GM18511 (cell line): ENCODE data around the gene CACNA1E.
A peak's percentile ranks its signal among the peaks of the same experiment; 100 is the strongest.

Experiments used
- ATAC-seq: cut with Tn5 transposase; IDR thresholded peaks from one replicate; pipeline ENCODE4 v1.9.1; 2021; ENCODE audit warnings: mild to moderate bottlenecking, moderate library complexity; ENCODE audit not compliant: unreplicated experiment

Gene CACNA1E

DNA sequence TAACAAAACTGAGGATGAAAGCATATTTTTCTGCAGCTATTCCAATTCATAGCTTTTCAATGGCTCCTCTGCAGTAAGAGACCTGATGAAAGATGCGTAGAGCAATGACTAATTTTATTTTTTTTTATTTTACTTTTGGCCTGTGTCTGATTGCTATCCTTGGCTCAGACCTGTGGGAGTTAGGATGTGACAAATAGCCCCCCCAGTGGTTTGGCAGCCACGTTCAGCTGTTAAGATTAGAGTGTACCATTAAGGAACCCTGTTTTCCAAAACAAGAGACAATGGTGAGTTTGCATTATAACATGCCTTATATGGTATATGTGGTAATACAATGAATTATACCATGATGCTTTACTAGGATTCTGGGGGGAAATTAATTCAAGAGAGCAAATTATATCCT, 264.7 kb downstream of the CACNA1E start:
- no peak for ATAC-seq

DNA sequence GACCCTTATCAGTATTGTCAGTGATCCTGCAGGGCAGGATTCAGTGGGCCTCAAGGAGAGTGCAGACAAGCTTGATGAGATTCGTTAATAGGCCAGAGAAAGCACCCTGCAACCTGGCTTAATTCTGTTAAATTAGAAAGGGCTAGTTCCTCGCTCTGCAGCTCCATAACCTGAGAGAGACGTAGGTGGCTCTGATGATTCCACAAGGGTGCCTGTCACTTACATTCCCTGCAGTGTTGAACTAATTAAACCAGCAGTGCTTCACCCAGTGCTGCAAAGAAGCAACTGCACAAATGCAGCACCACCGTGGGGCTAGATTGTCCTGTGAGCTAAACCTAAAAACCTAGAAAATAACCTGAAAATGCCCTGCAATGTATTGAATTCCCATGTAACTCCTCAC, 270.8 kb downstream of the CACNA1E start:
- no peak for ATAC-seq

DNA sequence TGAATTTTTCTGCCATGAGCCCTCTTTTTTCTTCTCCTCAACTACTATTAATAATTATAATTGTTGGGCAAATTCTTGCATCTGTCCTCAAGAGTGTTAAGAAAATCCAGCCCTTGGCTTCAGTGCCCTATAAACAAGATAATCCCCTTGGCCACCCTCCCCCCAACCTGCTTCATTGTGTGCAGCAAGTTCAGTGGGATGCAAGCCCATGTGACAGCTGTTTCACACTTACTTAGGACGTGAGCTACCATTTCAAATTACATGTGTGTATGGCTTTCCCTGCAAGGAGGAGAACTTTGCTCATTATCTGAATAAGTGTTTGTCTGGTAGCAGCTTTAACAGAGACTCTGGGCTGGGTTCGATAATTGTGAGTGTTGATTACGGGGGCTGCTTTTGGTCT, 276.2 kb downstream of the CACNA1E start:
- no peak for ATAC-seq

DNA sequence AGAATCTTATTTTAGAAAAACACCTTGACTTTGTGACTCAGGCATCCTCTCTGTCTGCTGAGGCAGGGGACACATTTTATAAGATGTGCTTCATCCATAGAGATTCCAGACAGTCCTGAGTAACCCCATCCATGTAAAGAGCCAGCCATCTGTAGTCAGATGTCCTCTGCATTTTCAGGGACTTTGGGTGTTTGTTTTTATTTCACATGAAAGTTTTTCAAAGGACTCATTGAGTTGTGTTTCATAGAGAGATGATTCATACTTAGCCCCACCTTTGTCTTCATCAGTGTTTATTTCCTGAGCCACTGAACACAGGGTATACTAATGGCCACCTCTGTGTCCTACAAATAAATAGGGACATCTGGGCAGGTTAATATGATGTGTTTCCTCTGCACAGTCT, 280.4 kb downstream of the CACNA1E start:
- no peak for ATAC-seq

DNA sequence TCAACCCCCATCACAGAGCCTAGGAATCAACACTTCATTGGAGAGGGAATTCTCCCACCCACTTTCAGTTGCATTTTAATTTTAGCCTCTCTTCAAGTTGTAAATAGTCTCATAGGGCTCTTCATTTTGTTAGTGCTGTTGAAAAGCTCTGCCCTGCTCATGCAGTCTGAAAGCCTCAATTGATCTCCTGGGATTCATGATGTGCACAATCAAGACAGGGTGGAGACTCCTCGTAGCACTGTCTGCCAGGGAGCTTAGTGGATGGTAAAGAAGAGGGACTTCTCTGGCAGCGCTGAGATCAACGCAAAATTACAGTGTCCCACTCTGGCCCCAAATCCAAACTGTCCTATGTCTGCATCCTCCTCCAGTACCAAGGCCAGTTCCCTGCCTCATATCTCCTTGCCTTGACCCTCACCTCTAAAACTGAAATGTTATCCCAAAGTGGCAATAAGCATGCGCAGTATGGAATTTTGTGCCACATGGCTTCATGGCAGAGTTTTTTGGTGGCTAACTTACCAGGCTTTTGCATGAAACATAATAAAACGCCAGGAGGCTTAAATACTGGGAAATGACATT, 282.2 kb downstream of the CACNA1E start:
- no peak for ATAC-seq

DNA sequence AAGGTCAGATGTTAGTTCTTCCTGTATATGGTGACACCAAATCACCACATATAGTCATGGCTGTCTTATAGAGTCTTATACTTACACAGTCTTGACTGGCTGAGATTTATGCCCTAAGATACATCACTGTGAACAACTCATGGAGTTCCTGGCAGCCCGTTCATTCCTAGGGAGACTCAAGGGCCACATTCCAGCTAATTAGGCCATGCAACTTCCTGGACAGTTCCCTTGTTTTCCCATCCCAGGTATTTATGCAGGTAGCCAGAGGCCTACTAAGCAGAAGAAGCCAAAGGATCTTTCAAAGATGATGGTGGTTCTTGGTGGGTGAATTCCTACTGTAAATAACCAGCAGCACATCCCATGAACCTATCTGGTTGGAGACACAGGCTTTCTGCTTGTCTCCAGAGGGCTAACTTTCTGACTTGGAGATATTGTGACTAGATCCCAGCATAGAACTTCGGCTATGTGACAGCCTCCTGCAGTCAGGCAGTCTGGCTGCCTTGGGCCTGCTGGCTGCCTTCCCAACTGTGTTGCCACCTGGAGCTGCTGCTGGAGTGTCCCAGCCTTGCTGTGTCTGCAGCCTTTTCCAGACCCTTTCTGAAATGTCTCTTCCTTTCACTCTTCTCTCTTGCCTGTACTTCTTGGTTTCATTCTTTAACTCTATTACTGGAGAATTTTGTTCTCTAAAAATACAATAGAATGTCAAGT, 283.8 kb downstream of the CACNA1E start:
- no peak for ATAC-seq

DNA sequence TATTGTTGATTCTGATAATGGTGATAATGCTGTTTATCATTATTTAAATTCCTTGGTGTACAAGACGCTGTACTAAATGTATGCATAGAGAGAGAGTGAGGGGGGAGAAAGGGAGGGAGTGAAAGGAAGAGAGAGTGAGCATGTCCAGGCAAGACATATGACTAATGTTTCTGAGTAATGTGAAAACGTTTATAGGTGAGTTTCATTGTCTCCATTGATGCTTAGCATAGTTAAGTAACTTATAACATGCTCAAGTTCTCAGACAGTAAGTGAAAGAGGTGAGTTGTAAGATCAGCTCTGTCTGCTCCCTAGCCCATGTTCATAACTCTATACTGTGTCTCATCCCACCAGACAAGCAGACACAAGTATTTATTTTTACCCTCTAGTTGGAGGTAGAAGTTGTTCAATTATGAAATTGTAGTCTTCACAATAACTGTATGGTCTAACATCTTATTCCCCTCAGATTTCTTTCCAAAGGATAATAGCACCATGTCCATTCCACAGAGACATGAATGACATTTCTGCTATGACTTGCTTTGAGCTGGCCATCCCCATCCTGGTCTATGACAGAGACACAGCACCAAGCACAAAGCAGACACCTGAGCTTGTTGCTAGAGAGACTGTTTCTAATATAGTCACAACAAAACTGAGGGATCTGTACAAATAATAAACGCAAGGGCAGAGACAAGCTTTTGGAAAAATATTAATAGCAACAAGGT, 285.1 kb downstream of the CACNA1E start:
- ATAC-seq = peak; percentile 77

DNA sequence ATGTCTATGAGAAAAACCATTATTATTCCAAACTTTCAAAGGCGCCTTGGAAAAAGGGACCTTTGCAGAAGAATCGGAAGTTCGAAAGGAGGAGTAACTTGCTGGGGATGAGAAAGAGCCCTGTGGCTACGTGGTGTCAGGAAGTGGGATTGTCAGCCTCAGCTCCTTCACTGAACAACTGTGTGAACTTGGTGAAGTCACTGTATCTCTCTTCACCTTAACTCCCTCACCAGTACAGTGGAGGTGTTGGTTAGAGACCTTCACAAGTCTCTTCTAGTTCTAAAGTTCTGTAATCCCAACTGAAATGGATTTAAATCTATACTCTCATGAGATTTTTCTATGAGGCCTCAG, 285.6 kb downstream of the CACNA1E start:
- ATAC-seq = no peak

DNA sequence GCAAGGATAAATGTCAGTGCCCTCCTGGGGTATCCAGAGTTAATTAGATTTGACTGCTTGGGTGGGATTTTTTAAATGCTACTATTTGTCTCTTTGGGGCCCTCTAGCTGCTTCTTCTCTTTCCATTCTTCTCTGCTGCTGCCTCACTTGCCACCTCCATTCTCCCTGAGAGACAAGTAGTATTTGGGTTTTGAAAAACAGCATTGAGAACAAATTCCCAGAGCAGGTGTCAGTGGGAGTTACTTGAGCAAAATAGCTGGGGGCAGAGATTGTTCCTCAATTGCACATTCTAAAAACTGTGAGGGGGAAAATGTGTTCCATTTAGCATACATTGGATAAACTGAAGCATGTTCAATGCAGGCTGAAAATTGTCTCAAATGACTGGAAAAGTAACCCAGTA, 286.5 kb downstream of the CACNA1E start:
- ATAC-seq = no peak

DNA sequence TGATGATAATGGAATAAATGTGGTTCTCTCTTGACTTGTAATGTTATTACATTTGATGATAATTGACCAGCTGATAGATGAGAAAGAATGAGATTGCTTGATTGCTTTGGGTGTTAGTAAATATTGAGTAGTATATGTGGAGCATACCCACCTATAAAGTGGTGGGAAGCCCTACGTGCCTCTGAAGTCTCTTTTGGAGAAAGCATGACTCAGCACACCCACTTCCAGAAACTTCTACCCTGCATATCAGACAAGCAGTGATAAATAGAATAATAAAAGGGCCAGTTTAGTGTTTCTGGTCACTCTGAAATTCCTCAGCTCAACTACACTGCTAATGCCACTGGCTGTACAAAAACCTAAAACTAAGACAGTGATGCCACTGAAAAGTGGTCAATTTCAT, 289.4 kb downstream of the CACNA1E start:
- no peak for ATAC-seq

DNA sequence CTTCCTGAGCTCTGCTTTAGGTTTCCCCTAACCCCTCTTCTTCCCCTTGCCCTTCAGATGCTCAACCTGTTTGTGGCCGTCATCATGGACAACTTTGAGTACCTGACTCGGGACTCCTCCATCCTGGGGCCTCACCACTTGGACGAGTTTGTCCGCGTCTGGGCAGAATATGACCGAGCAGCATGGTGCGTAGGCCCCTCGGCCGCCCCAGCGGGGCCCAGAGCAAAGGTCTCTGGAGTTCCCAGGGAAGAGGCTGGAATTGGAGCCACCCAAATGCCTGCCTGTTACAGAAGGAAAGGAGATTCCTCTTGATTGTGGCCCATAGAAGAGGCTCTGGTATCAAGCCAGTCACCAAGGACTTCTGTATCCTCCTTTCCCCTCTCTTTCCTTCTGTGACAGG, 292.7 kb downstream of the CACNA1E start:
- ATAC-seq = no peak

DNA sequence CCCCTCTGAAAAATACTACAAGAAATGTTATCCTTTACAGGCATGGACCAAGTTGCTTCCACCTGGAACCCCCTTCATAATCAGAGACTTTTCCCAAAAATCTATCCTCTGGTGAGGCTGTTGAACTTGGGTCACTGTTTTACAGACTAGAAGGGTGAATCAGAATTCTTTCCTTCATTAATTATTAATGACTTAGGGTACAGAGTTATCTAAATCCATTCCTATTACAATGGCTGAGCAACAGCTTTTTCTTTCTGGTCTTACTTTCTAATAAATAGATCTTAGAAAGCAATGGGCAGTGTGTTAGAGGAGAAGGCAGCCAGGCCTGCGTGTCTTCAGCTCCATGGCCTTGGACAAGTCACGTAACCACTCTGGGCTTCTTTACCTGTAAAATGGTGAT, 294.0 kb downstream of the CACNA1E start:
- ATAC-seq = no peak

DNA sequence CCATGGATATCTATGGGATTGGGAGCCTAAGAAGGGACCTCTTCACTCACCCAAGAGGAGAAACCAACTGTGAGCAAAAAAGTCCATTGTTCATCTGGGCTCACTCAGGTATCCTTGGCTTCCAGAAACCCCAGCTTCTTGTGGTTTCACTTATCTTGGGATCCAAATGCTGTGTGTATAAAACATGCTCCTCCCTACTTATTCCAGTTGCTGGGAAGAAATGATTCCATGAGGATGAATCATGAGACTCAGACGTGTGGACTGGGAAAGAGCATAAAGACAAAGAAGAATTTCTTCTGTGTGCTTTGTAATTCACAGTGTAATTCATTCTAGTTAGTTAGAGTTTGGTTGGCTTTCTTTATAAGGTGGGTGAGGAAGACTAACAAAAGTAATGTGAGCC, 294.5 kb downstream of the CACNA1E start:
- no peak for ATAC-seq

DNA sequence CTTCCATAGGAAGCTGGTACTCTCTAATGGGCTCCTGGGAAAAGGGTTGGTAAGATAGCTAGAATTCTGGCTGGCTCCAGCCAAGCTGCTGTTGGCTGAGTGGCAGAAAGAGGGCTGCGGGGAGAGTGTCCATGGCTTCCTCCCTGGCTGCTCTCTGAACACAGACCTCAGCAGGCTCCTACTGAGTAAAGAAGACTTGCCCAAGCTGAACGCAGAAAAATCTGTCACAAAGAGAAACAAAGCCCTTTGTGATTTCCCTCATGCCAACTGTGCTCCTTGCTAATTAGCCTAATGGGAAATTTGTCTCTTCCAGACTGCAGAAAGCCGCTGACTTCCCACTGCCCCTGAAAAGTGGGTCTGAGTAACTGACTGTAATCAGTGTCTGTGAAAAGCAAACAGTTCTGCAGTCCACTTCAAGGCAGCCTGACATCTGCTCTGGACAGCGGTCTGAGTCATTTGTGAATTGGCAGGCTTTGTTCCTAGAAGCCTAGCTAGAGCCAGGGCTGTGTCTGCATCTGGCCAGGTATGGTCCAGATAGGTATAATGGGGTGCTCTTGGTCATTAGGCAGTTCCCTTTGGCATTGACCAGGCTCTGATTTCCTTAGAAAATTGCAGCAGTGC, 295.4 kb downstream of the CACNA1E start:
- no peak for ATAC-seq

DNA sequence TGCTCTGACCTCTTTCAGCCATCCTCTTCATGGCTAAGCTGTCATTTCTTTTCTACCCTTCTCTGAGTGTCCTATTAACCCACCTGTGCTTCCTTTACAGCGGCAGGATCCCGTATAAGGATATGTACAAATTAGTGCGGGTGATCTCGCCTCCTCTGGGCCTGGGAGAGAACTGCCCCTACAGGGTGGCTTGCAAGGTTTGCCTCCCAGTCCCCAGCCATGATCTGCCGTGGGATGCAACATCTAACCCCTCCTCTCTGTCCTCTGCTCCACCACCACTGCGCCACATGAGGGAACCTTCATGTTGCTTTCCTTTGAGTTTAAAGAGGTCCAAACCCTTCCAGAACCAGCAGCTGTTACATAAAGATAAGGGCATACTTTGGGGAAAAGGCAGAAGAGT, 296.0 kb downstream of the CACNA1E start:
- ATAC-seq = no peak

DNA sequence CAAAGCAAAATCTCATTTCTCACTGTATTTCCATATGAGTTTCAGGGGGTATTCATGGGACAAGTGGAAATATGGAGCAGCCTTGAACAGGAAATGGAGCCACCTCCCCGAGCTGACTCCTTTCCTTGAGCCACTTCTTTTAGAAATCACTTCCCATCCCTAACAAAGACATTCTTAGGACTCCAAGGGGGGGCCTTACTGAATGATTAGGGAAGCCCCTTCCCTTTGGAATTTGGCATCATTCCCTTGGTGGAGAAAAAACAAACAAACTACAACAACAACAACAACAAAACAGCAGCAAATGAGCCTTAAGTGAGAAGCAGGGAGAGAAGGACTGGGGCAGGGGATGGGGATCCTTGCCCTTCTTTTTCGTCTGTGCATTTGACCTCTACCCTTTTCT, 299.9 kb downstream of the CACNA1E start:
- no peak for ATAC-seq

DNA sequence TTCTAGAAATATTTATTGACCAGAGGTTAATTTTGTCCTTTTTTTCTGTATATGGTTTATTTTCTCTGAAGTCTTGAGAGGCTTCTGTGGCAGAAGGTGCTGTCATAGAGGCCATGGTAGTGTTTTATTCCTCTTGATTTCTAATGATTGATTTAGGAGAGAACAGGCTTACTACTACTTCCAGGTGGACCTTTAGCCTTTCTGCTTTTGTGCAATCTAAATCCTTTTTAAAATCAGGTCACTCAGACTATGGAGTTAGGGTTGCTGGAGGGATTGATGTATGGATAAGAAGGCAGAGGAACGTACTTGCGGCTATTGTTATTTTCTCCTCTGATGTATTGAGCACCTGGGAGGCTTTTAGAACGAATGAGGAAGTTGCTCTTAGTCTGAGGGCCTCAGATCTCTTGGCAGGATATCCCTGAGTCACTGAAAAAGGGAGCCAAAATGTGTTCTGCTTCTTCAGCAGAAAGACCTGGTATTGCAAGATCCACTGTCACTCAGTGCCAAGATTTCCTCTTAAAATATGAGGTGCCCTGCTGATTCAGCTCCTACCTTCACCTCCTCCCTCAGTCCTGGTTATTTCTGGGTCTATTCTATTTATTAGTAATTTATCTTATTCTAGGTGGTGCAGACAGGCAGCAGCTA, 300.8 kb downstream of the CACNA1E start:
- no peak for ATAC-seq

DNA sequence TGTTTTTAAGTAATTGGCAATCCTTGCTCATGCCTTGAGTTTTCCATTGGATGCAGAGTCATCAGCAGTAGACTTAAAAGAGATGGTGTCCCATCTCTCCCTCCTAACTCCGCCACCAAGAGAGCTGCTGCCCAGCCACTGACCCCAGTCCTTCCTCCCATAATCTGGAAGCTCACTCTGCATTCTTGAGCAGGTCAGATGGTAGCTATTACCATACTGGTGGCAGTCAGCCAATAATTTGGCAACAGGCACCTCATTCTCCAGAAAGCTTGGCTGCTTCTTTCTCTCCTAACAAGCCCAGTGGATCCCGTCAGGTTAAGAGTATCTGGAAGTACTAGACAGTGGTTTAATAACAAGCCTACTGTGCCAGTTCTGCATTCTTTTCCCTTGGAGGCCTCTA, 306.1 kb downstream of the CACNA1E start:
- no peak for ATAC-seq

DNA sequence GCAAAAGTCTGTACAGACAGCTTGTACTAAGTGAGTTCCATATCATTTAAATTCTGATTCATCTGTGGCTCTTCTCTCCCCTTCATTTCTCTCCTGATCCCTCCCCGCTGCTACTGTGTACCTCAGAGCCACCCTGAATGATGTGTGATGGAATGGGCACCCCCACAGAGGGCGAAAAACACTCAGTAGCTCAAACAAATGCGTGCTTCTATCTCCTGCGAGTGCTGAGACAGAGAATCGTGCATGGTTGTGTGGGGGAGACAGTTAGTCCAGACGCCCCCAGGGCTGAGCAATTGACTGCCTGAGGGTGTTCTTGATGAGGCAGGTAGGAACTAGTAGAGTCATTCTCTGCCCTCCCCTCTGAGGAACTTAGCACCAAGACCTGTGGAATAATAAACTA, 308.4 kb downstream of the CACNA1E start:
- no peak for ATAC-seq

DNA sequence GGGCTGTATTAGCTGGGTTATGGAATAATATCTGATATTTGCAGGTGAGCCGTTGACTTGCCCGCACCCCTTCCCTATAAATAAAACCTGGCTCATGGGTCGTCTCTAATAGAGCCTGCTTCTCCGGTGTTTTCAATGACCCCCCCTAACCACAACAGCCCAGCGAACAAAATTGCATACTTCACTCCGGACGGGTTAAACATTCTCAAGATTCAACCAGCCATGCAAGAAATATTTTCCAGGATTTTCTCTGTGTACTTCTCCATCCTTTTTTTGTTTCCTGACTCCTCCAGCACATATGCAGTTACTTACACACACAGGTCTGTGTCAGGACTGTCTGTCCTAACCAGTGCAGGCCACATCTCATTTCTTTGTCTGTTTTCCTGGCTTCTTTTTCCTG, 310.5 kb downstream of the CACNA1E start:
- no peak for ATAC-seq

DNA sequence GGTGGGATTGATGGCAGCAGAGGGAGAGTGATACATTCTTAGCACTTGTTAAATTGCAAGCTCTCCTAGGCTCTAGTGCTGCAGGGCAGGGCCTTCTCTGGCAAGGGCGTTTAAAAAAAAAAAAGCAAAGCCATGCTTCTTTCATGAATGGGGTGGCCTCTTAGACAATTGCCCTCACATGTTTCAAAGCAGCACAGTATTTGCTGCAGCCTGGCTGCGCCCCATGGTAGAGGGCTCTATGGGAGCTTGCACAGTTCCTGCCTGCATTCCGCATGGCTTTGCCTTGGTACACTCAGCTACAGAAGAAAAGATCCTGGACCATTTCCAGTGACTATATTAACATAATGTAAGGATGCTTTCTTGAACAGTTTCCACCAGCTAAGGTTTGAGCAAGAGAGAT, 311.0 kb downstream of the CACNA1E start:
- ATAC-seq = no peak
